Stimulated activated CD8-positive, alpha-beta memory T cell treated with anti-CD3 and anti-CD28 coated beads, Interleukin-7, amount 100 ng/mL, for 48 hours (primary cell): ENCODE results near the gene PTGR1.
"Not testable (repeated sequence)": the region's sequence is repeated elsewhere in the genome, so short reads cannot be mapped to it uniquely, and the experiment has no call there.

Experiments used
- DNase-seq, 2 donors: peaks; one replicate each; pipeline ENCODE4 v3.0.0-alpha.2; 2020; ENCODE audit warnings: low read depth in 1 of 2; ENCODE audit errors: extremely low read depth in 1 of 2

The PTGR1 gene

DNA sequence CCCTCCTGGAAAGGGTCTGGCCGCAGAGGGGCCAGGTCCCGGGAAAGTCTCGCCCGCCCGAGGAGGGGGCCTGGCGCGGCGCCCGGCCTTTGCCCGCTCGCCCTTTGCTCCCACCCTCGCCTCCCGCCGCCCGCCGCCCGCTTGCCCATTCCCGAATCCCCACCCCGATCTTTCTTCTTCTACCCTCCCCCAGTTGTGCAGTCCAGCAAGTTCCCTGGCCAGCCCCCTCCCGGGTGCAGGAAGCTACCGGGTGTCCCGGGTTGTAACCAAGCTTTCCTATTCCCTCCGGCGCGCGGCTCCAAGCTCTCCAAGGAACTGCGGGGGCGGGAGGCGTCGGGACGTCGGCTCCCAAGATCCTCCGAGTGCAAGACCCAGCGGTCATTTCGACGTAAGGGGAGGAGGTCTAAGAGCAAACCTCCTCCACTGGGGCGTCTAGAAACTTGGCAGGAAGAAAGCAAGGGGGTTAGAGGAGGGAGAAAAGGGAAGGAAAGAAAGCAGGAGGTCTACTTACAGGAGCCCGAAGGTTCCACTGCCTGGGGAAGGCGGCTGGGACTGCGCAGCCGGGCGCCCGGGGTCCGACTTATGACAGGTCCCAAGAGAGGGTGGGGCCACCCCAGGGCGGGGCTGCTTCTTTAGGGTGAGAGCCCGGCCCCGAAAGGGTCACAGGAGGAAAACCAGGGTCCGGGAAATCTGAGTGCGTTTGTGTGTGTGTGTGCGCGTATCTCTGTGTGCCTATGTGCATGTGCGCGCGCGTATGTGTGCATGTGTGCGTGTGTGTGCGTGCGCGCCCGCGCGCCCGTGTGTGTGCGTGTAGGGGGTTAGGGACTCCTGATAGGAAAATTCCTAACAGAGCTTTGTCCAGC, at the start of gene PTGR1:
Gene PTGR1 (minus strand): TSS at position 556 of the 863 bp plus-strand sequence. CDS start 2,225 bp downstream, outside the sequence.
- DNase-seq, result no peak

DNA sequence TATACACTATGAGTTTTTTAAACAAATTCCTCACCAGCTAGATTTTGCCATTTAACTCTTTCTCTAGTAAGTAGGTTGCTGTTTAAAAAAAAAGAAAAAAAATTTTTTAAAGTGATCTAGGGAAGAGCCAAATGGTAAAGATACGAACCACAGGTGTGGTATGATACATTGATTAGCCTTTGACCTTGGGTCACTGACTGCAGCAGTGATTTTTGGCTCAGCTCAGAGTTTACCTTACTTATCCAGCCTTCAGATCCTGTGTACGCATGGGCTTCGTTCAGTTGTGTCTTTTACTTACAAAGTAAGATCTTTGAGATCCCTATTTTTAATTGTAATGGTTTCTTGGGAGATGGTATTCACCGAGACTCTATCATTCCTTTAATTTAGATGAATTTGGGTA, 49.6 kb upstream of the PTGR1 start:
- DNase-seq, result no peak

DNA sequence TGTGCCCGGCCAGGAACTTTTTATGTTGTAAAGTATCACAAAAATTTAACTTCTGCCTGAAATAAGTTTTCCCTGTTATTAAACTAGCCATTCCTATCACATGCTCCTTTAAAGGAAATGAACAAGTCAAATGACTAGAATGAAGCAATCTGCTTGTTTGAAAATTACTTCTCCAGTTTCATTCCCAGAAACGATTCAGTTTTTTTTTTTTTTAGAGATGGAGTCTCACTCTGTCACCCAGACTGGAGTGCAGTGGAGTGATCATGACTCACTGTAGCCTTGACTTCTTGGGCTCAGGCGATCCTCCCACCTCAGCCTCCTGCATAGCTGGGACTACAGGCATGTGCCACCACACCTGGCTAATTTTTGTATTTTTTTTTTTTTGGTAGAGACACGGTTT, 48.6 kb upstream of the PTGR1 start:
- no peak for DNase-seq

DNA sequence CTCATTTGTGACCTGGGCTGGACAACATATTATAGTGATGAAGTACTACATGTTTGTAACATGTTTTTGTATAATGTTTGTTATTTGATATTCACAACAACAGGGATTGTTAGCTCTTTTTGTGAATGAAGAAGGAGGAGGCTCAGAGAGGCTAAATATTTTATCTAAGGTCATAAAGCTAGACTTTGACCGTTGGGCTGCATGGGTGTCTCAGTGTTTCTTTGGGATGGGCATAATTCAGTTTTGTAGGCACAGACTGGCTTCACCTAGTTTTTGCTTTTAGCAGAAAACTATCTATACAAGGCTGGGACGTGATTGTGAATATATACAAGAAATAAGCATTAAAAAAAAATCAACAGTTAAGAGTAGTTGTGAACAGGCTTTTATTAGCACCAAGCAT, 47.0 kb upstream of the PTGR1 start:
- DNase-seq, result no peak

DNA sequence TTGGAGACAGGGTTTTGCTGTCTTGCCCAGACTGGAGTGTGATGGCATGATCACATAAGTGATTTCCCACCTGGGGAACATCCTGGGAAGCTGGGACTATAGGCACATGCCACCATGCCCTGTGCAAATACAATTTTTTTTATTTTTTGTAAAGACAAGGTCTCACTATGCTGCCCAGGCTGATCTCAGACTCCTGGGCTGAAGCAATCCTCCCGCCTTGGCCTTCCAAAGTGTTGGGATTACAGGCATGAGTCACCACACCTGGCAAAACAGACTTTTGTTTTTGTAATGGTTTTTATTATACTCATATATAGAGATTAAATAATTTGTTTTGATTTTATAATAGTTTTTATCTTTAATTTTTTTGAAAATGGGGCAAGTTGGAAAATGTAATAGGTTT, 46.4 kb upstream of the PTGR1 start:
- DNase-seq, result no peak

DNA sequence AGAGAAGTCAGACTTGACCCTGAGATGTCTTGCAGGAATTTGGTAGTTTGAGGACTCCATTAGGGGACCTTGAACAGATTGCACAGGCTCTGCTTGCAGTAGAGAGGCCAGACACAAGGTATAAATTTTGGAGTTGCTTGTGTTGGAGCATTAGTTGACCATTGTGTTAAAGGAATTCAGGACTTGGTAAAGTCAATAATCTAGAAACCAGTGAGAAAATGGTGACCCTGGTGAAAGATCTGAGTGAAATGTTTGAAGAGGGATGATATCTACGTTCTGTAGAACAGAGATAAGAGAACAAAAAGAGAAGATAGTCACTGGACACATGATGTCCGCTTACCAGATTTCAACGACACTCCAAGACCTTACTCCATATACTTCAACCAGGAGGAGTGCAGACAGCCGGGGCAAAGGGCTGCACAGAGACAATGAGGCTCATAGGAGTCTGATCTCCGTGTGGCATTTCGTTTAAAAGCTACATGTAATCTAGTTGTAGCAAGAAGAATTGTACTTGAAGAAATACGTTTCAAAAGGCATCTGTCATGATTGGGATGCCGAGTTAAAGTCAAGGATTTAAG, 44.8 kb upstream of the PTGR1 start:
- no peak for DNase-seq

DNA sequence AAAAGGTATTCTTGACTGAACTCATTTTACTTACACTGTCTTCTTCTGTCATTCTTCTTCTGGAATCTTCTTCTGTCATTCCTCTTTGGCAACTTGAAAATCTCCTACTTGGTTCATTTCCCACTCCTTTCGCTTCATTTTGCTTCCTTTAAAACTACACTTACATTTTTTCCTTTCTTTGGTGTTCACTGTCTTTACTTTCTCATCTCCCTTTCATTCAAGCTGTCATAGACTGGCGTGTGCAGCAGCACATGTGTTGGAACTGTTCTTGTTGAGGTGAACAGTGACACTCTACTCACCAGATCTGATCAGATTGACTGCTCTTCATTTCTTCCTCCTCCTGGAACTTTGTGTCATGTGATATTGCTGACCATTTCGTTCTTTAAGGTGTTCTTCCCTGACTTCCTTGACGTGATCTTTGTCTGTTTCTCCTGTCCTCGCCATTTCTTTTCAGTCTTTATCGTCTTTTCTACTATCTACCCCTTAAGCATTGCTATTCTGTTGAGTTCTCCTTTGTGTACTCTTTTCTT, 38.0 kb upstream of the PTGR1 start:
- DNase-seq, result no peak

DNA sequence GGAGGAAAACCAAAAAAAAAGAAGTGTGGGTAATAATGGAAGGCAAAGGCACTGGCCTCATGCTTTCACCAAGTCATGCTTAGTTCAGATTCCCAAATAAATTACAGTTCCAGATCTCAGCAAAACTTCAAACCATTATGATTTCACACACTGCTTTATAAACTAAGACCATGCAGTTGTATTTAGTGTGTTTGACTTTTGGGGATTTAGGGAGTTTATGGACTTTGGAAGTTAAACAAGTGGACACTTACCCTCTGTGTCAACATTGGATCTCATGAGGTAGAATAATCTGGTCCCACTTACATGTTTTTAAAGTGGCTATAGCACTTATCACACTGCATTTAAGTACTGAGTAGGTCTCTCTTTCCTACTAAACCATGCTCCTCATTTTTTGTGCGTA, 35.4 kb upstream of the PTGR1 start:
- no peak for DNase-seq

DNA sequence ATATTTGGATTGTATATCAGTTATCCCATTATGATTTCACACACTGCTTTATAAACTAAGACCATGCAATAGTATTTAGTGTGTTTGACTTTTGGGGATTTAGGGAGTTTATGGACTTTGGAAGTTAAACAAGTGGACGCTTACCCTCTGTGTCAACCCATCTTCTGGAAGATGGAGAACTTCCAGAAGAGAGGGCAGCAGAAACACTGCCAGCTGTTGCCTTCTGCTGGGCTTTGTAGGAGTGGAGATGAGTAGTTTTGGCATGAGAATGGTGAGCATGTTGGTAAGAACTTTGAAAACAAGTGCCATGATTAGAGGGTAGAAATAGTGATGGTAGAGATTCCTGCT, 33.9 kb upstream of the PTGR1 start:
- no peak for DNase-seq

DNA sequence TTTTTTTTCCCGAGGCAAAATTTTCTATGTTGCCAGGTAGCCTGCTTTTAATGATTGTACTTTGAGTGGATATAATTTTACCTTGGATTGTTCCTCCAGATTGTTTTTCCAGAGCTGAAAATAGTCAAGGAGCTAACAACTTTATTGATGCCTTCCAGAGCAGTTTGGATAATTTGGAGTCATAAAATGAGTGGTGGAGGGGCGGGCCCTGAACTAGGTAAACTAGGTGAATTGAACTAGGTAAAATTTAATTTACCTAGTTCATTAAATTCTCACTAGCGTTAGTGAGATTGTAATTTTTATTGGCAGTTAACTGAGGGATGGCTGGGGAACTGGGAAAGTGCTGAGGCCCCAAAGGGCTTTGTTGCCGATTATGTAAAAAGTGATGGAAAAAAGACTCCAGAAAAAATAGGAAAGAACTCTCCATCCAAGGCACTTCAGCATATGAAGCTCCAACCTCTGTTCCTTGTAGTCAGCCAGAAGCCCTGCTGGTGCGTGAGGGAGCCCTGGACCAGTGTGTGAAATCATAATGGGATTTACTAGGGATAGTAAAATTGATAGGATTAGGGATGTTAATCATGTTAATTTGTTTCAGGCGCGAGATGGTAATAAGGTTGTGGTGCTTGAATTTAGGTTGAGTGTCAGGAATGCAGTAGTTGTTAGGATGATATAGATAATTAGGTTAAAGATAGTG, 33.4 kb upstream of the PTGR1 start:
- DNase-seq, result no peak

DNA sequence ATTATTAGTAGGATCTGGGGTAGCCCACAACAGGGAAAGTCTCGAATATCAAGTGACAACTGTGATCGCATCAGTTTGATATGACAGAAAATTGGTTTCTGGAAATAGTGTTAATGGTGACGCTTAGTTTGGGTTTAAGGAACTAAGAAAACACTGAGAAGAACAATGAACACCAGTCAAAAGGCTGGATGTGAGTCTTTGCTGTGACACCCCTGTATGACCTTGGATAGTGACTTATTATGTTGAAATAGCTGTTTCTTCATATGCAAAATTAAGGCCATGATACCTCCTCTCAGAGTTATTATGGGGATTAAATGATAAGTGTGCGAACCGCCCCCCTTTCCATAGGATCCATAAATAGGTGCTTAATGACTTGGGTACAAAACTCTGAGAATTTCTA, 32.6 kb upstream of the PTGR1 start:
- DNase-seq, result no peak

DNA sequence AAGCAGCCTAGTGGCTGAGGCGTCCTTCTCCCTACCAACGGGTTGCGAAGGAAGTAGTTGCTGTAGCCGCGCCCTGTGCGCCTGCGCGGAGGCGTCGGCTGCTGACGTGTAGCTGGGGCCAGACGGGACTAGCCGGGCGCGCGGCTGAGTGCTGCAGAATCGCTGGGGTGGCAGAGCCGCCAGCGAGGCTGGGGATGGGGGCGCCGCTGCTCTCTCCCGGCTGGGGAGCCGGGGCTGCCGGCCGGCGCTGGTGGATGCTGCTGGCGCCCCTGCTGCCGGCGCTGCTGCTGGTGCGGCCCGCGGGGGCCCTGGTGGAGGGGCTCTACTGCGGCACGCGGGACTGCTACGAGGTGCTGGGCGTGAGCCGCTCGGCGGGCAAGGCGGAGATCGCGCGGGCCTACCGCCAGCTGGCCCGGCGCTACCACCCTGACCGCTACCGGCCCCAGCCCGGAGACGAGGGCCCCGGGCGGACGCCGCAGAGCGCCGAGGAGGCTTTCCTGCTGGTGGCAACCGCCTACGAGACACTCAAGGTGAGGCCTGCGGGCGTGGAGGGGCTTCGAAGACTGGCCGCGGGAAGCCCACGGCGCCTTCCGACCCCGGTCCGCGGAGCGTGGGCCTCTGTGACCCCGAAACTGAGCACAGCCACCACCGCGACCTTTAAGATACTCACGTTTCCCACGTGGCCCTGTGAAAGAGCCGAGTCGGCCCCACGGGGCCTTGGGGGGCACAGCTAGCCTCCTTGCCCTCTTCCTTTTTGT, 31.9 kb upstream of the PTGR1 start, which contains the start of gene DNAJC25:
Gene DNAJC25 (plus strand): TSS at position 121 of the 758 bp plus-strand sequence. CDS start 74 bp downstream, at position 195.
- peak; percentile 91 to 95 for DNase-seq

DNA sequence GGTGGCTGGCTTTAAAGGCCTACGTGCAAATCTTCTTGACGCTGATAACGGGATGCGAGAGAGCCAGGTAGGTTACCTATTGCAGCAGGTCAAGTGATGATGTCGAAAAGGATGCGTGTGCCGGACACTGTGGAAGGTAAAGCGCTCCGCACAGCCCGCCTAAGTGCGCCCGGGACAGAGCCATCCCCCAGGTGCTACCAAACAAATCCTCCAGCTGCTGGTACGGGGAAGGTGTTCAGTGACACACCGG, 31.4 kb upstream of the PTGR1 start:
- DNase-seq, result no peak

DNA sequence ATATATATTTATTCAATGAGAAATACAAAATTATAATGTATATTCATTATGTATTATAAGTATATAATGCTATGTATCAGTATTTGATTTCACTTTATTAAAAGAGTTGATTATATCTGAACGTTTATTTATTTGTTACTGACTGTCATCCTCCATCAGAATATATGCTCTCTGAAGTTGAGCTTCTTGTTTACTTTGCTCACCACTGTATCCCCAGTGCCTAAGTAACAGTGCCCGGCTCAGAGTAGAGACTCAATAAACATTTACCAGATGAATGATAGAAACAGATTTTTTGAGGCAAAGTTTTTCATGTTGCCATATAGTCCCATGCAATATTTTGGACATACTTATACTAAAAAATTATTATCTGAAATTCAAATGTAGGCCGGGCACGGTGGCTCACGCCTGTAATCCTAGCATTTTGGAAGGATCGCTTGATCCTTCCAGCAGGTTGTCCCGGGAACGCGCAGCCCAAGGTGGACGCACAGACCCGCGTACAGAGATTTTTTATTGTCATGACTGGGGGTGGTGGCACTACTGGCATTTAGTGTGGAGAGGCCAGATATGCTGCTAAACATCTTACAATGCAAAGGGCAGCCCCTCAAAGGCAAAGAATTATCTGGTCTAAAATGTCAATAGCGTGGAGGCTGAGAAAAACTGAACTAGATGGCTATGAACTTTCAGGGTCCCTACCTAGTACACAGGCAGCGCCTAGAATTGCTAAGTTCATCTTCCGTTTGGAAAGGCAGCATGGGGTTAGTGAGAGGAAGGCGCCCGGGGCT, 30.9 kb upstream of the PTGR1 start:
- DNase-seq, result no peak

DNA sequence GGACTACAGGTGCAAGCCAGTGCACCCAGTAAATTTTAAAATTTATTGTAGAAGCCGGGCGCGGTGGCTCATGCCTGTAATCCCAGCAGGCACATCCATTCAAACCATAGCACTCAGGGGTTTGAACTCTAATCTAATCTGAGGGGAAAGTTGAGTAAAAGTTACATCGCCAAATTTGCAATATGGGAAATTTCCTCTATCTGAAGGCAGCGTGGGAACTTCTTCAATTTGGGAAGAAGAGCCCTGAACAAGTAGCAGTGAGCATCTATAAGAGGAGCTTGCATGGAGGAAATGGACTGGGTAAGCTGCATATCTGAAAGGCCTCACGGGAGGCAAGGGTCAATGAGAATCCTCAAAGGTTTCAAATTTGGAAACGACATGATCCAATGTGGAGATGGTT, 29.0 kb upstream of the PTGR1 start:
- no peak for DNase-seq

DNA sequence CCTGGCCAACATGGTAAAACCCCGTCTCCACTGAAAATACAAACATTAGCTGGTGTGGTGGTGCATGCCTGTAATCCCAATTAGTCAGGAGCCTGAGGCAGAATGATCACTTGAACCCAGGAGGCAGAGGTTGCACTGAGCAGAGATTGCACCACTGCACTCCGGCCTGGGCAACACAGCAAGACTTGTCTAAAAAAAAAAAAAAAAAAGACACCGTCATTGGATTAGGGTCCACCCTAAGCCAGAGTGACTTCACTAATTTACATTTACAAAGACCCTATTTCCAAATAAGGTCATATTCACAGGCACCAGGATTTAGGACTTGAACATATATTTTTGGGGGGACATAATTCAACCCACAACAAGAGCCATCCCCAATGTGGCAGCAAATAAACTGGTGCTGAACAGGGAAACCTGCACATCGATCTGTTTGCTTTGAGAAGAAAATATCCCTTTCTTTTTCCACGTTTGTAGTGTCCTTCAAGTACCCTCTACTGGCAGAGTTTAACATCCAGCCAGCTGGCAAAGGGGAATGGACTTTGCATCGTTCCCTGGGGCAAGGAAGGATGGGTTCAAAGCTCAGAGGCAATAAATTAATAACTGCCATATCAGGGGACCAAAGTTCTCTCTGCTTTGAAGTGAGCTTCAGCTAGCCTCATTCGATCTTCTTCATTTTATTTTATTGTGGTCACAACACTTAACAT, 28.0 kb upstream of the PTGR1 start:
- no peak for DNase-seq

DNA sequence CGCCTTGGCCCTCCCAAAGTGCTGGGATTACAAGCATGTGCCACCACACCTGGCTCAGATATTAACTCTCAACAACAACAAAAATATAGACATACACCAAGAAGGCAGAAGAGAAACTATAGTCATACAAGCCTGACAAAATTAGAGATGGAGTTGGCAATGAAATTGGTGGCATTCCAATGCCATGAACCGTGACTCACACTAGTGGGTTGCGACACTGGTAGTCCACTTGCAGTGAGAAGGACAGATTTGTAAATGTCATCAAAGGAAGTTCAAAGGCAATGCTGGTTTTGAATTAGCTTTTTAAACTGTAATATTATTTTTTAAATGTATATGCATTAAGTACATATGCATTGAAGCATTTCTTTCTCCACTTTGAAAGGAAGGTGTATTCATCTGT, 23.2 kb upstream of the PTGR1 start:
- DNase-seq, result no peak

DNA sequence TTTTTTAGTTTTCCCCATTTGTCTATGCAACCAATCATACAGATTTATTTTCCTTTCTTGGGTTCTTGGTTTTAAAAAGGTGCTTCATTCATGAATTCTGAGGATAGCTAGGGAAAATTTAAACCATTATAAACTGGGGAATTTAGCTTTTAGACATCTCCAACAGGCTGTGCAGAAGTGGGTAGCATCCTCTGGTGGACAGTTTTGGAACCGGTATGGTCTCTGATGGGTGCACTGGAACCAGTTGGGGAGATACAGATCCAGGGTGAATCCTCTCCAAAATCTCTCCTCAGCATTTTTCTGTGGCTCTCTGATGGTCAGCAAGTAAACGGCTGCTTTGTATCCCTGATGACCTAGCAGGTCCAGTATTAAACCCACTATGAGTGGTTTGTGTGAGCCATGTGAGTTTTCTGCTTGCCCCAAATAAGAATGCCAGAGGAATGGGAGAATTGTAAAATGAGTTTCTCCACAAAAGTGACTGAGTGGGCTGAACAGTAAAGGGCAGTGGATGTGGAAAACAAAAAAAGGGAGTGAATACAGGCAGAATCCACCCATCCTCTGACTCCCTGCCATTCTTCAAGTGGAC, 22.5 kb upstream of the PTGR1 start:
- DNase-seq, result no peak

DNA sequence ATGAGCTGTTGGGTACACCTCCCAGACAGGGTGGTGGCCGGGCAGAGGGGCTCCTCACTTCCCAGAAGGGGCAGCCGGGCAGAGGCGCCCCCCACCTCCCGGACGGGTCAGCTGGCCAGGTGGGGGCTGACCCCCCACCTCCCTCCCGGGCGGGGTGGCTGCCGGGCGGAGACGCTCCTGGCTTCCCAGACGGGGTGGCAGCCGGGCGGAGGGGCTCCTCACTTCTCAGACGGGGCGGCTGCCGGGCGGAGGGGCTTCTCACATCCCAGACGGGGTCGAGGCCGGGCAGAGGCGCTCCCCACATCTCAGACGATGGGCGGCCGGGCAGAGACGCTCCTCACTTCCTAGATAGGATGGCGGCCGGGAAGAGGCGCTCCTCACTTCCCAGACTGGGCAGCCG, 17.9 kb upstream of the PTGR1 start:
- DNase-seq, result not testable (repeated sequence)

DNA sequence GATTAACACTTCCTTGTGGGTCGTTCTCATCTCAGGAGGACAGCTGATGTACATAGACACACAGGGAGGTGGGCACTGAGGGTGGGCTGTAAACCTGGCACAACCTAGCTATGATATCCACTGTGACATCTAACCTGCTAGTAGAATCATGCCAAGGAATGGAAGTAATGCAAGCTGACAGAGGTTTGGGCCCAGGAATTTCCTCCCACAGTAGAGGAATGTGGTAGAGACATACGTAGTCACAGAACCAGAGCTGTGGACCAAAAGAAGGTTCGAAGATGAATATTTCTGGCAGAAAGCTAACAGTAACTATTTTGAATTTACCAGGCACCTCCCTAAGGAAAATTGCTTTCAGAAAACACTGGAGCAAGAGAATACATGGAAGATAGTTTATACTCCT, 16.5 kb upstream of the PTGR1 start:
- DNase-seq, result no peak
